ENCODE results near the gene PLPPR3.

Gene PLPPR3

DNA sequence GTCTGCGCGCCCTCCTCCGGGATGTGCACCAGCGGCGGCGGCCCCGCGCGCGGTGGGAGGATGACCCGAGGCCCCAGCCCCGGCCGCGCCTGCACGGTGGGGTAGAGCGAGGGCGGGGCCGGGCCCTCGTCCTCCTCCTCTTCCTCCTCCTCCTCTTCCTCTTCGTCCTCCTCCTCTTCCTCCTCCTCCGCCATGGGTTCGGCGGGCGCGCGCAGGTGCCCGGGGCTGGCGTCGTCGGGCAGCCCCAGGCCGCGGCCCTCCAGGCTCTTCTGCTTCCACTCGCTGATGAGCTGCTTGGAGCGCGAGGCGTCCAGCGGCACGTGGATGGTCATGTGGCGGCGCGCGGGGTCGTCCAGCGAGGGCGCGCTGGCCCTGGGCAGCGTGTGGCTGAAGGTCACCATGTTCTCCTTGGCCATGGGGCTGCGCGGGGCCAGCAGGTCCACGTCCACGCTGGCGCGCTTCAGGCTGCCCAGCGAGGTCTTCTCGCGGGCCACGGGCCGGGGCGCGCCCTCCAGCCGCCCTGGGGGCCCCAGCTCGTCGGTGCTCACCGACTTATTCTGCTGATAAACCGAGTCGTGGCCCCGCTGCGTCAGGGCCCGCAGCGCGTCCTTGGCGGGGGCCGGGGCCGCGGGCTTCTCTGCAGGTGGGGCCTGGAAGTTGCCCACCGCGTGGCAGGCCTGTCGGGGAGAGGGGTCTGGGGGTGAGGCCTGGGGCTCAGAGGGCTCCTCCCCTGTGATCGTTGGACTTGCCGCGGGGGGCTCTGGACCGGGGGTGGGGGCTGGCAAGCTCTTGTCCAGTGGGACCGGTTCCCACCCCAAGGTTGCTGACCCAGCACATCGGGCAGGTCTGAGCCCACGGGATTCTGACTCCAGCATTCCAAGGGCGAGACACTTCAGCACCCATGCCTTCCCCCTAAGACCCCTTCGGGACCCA is 8.3 kb downstream of the PLPPR3 start:
- Histone ChIP-seq H3K27ac (ENCODE audit: low read depth, low read length) (no peak overlapping the region), H3K36me3 (ENCODE audit: insufficient read depth, low read length) (peaks cover 19% of the 10 kb centered on the region; the same call in 1 of the 2 replicates), H2AFZ (ENCODE audit: low read length, unreplicated experiment) (no peak overlapping the region), H3K27me3 (ENCODE audit: insufficient read depth, low read length) (no peaks in the 10 kb centered on the region), H3K79me2 (ENCODE audit: control insufficient read depth, insufficient read depth, low read length, unreplicated experiment) (peaks cover 2% of the 10 kb centered on the region), H3K4me3 (ENCODE audit: low read depth, low read length) (no peak overlapping the region), H3K4me1 (ENCODE audit: control insufficient read depth, insufficient read depth, low read length, unreplicated experiment) (no peaks in the 10 kb centered on the region)

DNA sequence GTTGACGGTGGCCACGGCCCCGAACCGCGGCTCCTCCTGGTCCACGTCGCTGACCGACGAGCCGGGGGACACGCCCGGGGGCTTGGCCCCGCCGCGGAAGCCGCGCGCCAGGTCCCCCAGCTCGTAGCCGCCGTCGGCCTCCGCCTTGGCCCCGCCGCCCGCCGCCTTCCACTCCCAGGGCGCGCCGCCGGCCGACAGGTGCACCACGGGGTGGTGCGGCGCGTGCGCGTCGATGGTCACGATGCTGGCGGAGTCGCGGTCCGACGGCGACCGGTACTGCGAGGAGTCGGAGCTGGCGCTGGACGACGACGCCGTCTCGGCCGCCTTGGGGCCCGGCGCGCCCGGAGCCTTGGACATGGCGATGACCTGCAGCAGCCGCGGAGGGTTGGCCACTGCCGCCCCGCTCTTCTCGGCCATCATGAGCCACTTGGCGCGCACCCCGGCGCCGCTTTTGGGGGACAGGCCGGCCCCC is 9.0 kb downstream of the PLPPR3 start:
- H2AFZ ChIP-seq (ENCODE audit: low read length, unreplicated experiment) = no peak overlapping the region
- peaks cover 5% of the 10 kb centered on the region for H3K79me2 ChIP-seq (ENCODE audit: control insufficient read depth, insufficient read depth, low read length, unreplicated experiment)
- no peak overlapping the region for H3K4me3 ChIP-seq (ENCODE audit: low read depth, low read length)
- peaks cover 23% of the 10 kb centered on the region for H3K36me3 ChIP-seq (ENCODE audit: insufficient read depth, low read length)
- no peak overlapping the region for H3K27ac ChIP-seq (ENCODE audit: low read depth, low read length)
- no peaks in the 10 kb centered on the region for H3K27me3 ChIP-seq (ENCODE audit: insufficient read depth, low read length)
- H3K4me1 ChIP-seq (ENCODE audit: control insufficient read depth, insufficient read depth, low read length, unreplicated experiment) = no peaks in the 10 kb centered on the region

DNA sequence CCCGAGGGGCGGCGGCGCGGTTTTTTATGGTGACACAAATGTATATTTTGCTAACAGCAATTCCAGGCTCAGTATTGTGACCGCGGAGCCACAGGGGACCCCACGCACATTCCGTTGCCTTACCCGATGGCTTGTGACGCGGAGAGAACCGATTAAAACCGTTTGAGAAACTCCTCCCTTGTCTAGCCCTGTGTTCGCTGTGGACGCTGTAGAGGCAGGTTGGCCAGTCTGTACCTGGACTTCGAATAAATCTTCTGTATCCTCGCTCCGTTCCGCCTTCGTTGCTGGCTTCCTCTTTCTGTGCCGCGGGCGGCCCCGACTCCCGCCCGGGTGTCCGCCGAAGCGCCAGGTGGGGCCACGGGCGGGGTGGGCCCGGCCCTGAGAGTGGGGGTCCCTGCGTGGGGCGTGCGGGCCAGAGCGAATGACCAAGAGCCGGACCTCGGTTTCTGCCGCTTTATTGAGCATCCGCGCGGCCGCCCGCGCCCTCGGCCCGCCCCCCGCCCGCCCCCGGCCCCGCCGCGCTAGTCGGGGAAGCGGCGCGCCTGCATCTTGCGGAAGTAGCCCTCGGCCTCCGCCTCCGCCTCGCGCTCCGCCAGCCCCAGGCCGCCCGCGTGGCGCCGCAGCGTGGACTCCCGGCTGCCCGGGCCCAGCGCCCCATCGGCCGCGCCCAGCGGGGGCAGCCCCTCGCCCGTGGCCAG is 9.6 kb downstream of the PLPPR3 start:
- Histone ChIP-seq H3K79me2 (ENCODE audit: control insufficient read depth, insufficient read depth, low read length, unreplicated experiment) (peaks cover 11% of the 10 kb centered on the region), H3K36me3 (ENCODE audit: insufficient read depth, low read length) (peaks cover 28% of the 10 kb centered on the region), H3K4me3 (ENCODE audit: low read depth, low read length) (no peak overlapping the region), H3K4me1 (ENCODE audit: control insufficient read depth, insufficient read depth, low read length, unreplicated experiment) (no peaks in the 10 kb centered on the region), H3K27me3 (ENCODE audit: insufficient read depth, low read length) (no peaks in the 10 kb centered on the region), H2AFZ (ENCODE audit: low read length, unreplicated experiment) (no peak overlapping the region), H3K27ac (ENCODE audit: low read depth, low read length) (no peak overlapping the region)

DNA sequence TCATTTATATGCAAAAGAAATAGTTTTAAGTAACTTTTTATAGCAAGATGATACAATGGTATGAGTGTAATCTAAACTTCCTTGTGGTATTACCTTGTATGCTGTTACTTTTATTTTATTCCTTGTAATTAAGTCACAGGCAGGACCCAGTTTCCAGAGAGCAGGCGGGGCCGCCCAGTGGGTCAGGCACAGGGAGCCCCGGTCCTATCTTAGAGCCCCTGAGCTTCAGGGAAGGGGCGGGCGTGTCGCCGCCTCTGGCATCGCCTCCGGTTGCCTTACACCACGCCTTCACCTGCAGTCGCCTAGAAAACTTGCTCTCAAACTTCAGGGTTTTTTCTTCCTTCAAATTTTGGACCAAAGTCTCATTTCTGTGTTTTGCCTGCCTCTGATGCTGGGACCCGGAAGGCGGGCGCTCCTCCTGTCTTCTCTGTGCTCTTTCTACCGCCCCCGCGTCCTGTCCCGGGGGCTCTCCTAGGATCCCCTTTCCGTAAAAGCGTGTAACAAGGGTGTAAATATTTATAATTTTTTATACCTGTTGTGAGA is 10.2 kb downstream of the PLPPR3 start:
- H3K79me2 ChIP-seq (ENCODE audit: control insufficient read depth, insufficient read depth, low read length, unreplicated experiment) = peaks cover 17% of the 10 kb centered on the region
- no peak overlapping the region for H3K4me3 ChIP-seq (ENCODE audit: low read depth, low read length)
- no peaks in the 10 kb centered on the region for H3K4me1 ChIP-seq (ENCODE audit: control insufficient read depth, insufficient read depth, low read length, unreplicated experiment)
- H3K27me3 ChIP-seq (ENCODE audit: insufficient read depth, low read length) = no peaks in the 10 kb centered on the region
- H3K27ac ChIP-seq (ENCODE audit: low read depth, low read length) = no peak overlapping the region
- no peak overlapping the region for H2AFZ ChIP-seq (ENCODE audit: low read length, unreplicated experiment)
- peaks cover 29% of the 10 kb centered on the region for H3K36me3 ChIP-seq (ENCODE audit: insufficient read depth, low read length)

- Histone ChIP-seq H2AFZ (ENCODE audit: low read length, unreplicated experiment) (no peak overlapping the region), H3K79me2 (ENCODE audit: control insufficient read depth, insufficient read depth, low read length, unreplicated experiment) (peaks cover 22% of the 10 kb centered on the region), H3K27me3 (ENCODE audit: insufficient read depth, low read length) (no peaks in the 10 kb centered on the region), H3K4me3 (ENCODE audit: low read depth, low read length) (no peak overlapping the region), H3K27ac (ENCODE audit: low read depth, low read length) (no peak overlapping the region), H3K36me3 (ENCODE audit: insufficient read depth, low read length) (peaks cover 29% of the 10 kb centered on the region), H3K4me1 (ENCODE audit: control insufficient read depth, insufficient read depth, low read length, unreplicated experiment) (no peaks in the 10 kb centered on the region)
Measured at GRCh38 chr19:810883-811489, 10.8 kb downstream of the PLPPR3 start.

DNA sequence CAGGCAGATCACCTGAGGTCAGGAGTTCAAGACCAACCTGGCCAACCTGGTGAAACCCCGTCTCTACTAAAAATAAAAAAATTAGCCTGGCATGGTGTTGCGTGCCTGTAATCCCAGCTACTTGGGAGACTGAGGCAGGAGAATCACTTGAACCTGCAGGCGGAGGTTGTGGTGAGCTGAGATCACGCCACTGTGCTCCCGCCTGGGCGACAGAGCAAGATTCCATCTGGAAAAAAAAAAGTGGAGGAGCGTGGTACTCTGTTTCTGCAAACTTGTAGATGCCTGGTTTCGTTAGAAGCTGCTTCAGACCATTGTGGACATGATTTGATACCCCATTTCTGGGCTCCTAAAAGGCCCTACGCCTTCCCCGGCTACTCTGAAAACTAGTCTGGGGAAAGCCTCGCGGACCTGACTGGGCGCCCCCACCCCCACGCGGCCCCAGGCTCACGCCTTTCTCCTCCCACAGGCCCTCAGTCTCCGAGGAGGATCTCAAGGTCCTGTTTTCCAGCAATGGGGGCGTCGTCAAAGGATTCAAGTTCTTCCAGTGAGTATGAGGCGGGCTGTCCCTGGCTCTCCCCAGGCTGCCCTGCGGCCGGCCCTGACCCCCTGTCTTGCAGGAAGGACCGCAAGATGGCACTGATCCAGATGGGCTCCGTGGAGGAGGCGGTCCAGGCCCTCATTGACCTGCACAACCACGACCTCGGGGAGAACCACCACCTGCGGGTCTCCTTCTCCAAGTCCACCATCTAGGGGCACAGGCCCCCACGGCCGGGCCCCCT is 11.5 kb downstream of the PLPPR3 start:
- H3K27me3 ChIP-seq (ENCODE audit: insufficient read depth, low read length) = no peaks in the 10 kb centered on the region
- H3K4me1 ChIP-seq (ENCODE audit: control insufficient read depth, insufficient read depth, low read length, unreplicated experiment) = no peaks in the 10 kb centered on the region
- H3K4me3 ChIP-seq (ENCODE audit: low read depth, low read length) = no peak overlapping the region
- peaks cover 29% of the 10 kb centered on the region for H3K79me2 ChIP-seq (ENCODE audit: control insufficient read depth, insufficient read depth, low read length, unreplicated experiment)
- H3K27ac ChIP-seq (ENCODE audit: low read depth, low read length) = no peak overlapping the region
- H2AFZ ChIP-seq (ENCODE audit: low read length, unreplicated experiment) = no peak overlapping the region
- H3K36me3 ChIP-seq (ENCODE audit: insufficient read depth, low read length) = peaks cover 29% of the 10 kb centered on the region

DNA sequence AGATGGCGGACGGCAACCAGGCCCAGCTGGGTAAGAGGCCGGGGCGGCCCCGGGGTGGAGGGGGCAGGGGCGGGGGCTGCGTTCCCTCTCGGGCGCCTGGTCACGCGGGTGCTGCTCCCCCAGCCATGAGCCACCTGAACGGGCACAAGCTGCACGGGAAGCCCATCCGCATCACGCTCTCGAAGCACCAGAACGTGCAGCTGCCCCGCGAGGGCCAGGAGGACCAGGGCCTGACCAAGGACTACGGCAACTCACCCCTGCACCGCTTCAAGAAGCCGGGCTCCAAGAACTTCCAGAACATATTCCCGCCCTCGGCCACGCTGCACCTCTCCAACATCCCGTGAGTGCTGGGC is 13.4 kb downstream of the PLPPR3 start:
- Histone ChIP-seq H3K4me3 (ENCODE audit: low read depth, low read length) (no peak overlapping the region), H2AFZ (ENCODE audit: low read length, unreplicated experiment) (no peak overlapping the region), H3K27ac (ENCODE audit: low read depth, low read length) (no peak overlapping the region), H3K79me2 (ENCODE audit: control insufficient read depth, insufficient read depth, low read length, unreplicated experiment) (peaks cover 48% of the 10 kb centered on the region), H3K36me3 (ENCODE audit: insufficient read depth, low read length) (peaks cover 42% of the 10 kb centered on the region), H3K4me1 (ENCODE audit: control insufficient read depth, insufficient read depth, low read length, unreplicated experiment) (no peaks in the 10 kb centered on the region), H3K27me3 (ENCODE audit: insufficient read depth, low read length) (no peaks in the 10 kb centered on the region)

DNA sequence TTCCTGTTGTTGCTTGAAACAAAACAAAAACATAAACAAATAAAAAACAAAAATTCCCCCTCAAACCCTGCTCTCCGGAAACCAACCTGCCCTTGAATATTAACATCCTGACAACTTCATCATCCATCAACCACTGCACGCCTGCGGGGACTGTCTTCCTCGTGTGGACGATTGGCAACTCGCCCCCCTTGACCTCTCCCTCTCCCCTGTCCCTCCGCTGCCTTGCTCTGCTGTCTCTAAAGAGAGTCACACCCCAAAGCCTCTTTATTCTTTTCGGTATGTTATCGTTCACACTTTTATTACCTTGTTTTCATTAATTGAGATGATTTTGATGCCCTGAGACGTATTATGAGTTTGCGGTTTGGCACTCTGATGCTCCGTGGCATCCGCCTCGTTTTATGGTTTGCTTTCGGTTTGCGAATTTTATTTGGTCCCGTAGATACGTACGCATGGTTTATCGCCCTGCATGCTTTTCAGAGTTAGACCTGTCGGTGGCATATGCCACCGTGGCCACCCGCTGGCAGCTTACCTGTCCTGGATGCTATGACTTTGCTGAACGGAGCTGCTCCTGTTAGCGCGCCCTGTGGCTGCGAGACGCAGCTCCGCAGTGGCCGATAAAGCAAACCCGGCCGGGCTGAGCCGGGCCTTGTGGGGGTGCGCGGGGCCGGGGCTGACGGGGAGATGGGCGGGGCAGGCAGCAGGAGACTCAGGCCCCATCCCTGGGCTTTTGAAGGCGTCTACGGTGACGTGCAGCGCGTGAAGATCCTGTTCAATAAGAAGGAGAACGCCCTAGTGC is 13.9 kb downstream of the PLPPR3 start:
- Histone ChIP-seq H3K79me2 (ENCODE audit: control insufficient read depth, insufficient read depth, low read length, unreplicated experiment) (peaks cover 54% of the 10 kb centered on the region), H3K27ac (ENCODE audit: low read depth, low read length) (no peak overlapping the region), H3K36me3 (ENCODE audit: insufficient read depth, low read length) (peaks cover 45% of the 10 kb centered on the region), H3K4me3 (ENCODE audit: low read depth, low read length) (no peak overlapping the region), H3K27me3 (ENCODE audit: insufficient read depth, low read length) (no peaks in the 10 kb centered on the region), H3K4me1 (ENCODE audit: control insufficient read depth, insufficient read depth, low read length, unreplicated experiment) (no peaks in the 10 kb centered on the region), H2AFZ (ENCODE audit: low read length, unreplicated experiment) (no peak overlapping the region)

GRCh38 chr19:806815-807421 is 14.8 kb downstream of the PLPPR3 start:
- Histone ChIP-seq H2AFZ (ENCODE audit: low read length, unreplicated experiment) (no peak overlapping the region), H3K36me3 (ENCODE audit: insufficient read depth, low read length) (peaks cover 42% of the 10 kb centered on the region), H3K79me2 (ENCODE audit: control insufficient read depth, insufficient read depth, low read length, unreplicated experiment) (peaks cover 63% of the 10 kb centered on the region), H3K4me3 (ENCODE audit: low read depth, low read length) (no peak overlapping the region), H3K4me1 (ENCODE audit: control insufficient read depth, insufficient read depth, low read length, unreplicated experiment) (peaks cover 6% of the 10 kb centered on the region), H3K27me3 (ENCODE audit: insufficient read depth, low read length) (no peaks in the 10 kb centered on the region), H3K27ac (ENCODE audit: low read depth, low read length) (no peak overlapping the region)

Data from ACC112 (cell line).